ENCODE results near the gene NFIA.

DNA sequence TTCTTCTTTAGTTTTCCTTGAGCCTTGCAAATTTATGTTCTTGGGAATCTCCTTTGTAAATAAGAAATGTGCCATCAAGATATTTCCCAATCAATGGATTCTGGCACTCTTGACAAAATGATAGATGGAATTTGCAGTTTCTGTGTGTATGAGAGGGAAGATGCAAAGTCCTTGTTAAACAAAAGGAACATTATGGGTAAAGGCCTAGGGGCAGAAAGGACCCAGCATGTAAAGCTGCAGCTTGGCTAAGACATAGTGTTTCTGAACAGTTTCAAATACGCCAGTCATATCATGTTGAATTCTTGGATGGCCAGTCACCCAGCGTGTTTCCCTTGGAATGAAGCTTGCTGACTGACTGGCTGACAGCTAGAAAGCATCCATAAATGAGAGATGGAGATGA is 210.8 kb downstream of the NFIA start:
- TF ChIP-seq ZNF394 (tag by site-specific recombination; IDR thresholded peaks at IDR 0.05; ENCODE audit: borderline replicate concordance): no peak
- TF ChIP-seq, protein P1, sequence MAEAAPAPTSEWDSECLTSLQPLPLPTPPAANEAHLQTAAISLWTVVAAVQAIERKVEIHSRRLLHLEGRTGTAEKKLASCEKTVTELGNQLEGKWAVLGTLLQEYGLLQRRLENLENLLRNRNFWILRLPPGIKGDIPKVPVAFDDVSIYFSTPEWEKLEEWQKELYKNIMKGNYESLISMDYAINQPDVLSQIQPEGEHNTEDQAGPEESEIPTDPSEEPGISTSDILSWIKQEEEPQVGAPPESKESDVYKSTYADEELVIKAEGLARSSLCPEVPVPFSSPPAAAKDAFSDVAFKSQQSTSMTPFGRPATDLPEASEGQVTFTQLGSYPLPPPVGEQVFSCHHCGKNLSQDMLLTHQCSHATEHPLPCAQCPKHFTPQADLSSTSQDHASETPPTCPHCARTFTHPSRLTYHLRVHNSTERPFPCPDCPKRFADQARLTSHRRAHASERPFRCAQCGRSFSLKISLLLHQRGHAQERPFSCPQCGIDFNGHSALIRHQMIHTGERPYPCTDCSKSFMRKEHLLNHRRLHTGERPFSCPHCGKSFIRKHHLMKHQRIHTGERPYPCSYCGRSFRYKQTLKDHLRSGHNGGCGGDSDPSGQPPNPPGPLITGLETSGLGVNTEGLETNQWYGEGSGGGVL (tag by site-specific recombination; IDR thresholded peaks at IDR 0.05): no peak
- TF ChIP-seq, protein P2, sequence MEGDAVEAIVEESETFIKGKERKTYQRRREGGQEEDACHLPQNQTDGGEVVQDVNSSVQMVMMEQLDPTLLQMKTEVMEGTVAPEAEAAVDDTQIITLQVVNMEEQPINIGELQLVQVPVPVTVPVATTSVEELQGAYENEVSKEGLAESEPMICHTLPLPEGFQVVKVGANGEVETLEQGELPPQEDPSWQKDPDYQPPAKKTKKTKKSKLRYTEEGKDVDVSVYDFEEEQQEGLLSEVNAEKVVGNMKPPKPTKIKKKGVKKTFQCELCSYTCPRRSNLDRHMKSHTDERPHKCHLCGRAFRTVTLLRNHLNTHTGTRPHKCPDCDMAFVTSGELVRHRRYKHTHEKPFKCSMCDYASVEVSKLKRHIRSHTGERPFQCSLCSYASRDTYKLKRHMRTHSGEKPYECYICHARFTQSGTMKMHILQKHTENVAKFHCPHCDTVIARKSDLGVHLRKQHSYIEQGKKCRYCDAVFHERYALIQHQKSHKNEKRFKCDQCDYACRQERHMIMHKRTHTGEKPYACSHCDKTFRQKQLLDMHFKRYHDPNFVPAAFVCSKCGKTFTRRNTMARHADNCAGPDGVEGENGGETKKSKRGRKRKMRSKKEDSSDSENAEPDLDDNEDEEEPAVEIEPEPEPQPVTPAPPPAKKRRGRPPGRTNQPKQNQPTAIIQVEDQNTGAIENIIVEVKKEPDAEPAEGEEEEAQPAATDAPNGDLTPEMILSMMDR (tag by site-specific recombination; IDR thresholded peaks at IDR 0.05): no peak
- TF ChIP-seq, protein P3, sequence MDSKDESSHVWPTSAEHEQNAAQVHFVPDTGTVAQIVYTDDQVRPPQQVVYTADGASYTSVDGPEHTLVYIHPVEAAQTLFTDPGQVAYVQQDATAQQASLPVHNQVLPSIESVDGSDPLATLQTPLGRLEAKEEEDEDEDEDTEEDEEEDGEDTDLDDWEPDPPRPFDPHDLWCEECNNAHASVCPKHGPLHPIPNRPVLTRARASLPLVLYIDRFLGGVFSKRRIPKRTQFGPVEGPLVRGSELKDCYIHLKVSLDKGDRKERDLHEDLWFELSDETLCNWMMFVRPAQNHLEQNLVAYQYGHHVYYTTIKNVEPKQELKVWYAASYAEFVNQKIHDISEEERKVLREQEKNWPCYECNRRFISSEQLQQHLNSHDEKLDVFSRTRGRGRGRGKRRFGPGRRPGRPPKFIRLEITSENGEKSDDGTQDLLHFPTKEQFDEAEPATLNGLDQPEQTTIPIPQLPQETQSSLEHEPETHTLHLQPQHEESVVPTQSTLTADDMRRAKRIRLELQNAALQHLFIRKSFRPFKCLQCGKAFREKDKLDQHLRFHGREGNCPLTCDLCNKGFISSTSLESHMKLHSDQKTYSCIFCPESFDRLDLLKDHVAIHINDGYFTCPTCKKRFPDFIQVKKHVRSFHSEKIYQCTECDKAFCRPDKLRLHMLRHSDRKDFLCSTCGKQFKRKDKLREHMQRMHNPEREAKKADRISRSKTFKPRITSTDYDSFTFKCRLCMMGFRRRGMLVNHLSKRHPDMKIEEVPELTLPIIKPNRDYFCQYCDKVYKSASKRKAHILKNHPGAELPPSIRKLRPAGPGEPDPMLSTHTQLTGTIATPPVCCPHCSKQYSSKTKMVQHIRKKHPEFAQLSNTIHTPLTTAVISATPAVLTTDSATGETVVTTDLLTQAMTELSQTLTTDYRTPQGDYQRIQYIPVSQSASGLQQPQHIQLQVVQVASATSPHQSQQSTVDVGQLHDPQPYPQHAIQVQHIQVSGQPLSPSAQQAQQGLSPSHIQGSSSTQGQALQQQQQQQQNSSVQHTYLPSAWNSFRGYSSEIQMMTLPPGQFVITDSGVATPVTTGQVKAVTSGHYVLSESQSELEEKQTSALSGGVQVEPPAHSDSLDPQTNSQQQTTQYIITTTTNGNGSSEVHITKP (tag by site-specific recombination; IDR thresholded peaks at IDR 0.05): no peak

All from HEK293 (cell line).